HEK293 (cell line): ENCODE data around the gene PLK3.

Experiments used
- ZNF112 ChIP-seq: fragments of 450-650 bp; formaldehyde crosslinking; IDR thresholded peaks from 2 replicates; pipeline ENCODE4 v1.5.0; 2017; ENCODE audit warnings: missing biosample characterization, missing genetic modification characterization
- ZNF132 ChIP-seq: fragments of 450-650 bp; formaldehyde crosslinking; IDR thresholded peaks from 2 replicates; pipeline ENCODE4 v1.5.1; 2017; ENCODE audit warnings: missing biosample characterization, missing genetic modification characterization, borderline replicate concordance
- ZNF138 ChIP-seq: fragments of 450-650 bp; formaldehyde crosslinking; IDR thresholded peaks from 2 replicates; pipeline ENCODE4 v1.5.1; 2016; ENCODE audit warnings: missing biosample characterization, missing genetic modification characterization, borderline replicate concordance
- ZNF747 ChIP-seq: fragments of 450-650 bp; formaldehyde crosslinking; IDR thresholded peaks from 2 replicates; pipeline ENCODE4 v1.5.1; 2016; ENCODE audit warnings: missing biosample characterization, missing genetic modification characterization
- TF ChIP-seq, protein P1 (sequence below): fragments of 450-650 bp; formaldehyde crosslinking; IDR thresholded peaks from 2 replicates; pipeline ENCODE4 v1.5.1; 2016; ENCODE audit warnings: missing biosample characterization, missing genetic modification characterization
- TF ChIP-seq, protein P2 (sequence below): fragments of 450-650 bp; formaldehyde crosslinking; IDR thresholded peaks from 2 replicates; pipeline ENCODE4 v1.5.1; 2016; ENCODE audit warnings: missing biosample characterization, missing genetic modification characterization, low read depth

DNA sequence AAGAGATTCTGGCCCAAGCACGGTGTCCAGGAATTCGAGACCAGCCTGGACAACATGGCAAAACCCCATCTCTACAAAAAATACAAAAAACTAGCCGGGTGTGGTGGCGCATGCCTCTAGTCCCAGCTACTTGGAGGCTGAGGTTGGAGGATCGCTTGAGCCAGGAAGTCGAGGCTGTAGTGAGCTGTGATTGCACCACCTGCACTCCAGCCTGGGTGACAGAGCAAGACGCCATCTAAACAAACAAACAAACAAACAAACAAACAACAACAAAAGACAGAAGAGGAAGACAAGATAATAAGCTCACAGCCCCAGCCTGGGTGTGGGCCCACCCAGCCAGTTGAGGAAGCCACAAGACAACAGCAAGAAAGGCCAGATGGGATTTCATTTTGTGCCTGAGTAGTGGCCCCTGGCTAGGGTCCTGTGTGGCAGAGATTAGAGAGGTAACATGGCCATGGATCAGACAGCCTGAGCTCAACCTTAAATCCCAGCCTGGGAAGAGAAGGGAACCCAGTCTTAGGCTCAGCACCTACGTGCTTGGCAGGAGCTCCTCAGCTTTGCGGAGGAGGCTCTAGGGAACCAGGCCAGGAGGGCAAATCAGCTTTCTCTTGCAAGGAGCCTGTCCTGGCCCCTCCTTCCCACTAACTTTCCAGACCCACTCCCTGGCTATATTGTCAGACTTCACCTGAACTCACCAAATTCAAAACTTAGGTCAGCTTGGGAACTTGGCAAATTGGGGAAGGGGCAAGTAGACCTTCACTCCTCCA is 7.3 kb upstream of the PLK3 start:
- TF ChIP-seq, protein P1, sequence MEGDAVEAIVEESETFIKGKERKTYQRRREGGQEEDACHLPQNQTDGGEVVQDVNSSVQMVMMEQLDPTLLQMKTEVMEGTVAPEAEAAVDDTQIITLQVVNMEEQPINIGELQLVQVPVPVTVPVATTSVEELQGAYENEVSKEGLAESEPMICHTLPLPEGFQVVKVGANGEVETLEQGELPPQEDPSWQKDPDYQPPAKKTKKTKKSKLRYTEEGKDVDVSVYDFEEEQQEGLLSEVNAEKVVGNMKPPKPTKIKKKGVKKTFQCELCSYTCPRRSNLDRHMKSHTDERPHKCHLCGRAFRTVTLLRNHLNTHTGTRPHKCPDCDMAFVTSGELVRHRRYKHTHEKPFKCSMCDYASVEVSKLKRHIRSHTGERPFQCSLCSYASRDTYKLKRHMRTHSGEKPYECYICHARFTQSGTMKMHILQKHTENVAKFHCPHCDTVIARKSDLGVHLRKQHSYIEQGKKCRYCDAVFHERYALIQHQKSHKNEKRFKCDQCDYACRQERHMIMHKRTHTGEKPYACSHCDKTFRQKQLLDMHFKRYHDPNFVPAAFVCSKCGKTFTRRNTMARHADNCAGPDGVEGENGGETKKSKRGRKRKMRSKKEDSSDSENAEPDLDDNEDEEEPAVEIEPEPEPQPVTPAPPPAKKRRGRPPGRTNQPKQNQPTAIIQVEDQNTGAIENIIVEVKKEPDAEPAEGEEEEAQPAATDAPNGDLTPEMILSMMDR: no peak
- TF ChIP-seq ZNF138 (tag by site-specific recombination) (no peak), ZNF132 (no peak), ZNF112 (tag by site-specific recombination) (no peak), ZNF747 (tag by site-specific recombination) (no peak)
- TF ChIP-seq, protein P2, sequence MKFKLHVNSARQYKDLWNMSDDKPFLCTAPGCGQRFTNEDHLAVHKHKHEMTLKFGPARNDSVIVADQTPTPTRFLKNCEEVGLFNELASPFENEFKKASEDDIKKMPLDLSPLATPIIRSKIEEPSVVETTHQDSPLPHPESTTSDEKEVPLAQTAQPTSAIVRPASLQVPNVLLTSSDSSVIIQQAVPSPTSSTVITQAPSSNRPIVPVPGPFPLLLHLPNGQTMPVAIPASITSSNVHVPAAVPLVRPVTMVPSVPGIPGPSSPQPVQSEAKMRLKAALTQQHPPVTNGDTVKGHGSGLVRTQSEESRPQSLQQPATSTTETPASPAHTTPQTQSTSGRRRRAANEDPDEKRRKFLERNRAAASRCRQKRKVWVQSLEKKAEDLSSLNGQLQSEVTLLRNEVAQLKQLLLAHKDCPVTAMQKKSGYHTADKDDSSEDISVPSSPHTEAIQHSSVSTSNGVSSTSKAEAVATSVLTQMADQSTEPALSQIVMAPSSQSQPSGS: no peak
